KOPT-K1 (cell line): ENCODE data around the gene RASA3.
"Not testable (repeated sequence)": the region's sequence is repeated elsewhere in the genome, so short reads cannot be mapped to it uniquely, and the experiment has no call there.

ENCODE experiments used
- H3K27ac ChIP-seq: fragments of 200-600 bp; sonication (generic); 2 replicates; pipeline ENCODE4 v1.5.1; 2016; ENCODE audit warnings: antibody characterized with exemption, mild to moderate bottlenecking, low read depth, low read length; ENCODE audit not compliant: poor library complexity, severe bottlenecking
- H3K36me3 ChIP-seq: fragments of 200-600 bp; sonication (generic); 2 replicates; pipeline ENCODE4 v1.5.1; 2017; ENCODE audit warnings: antibody characterized with exemption, mild to moderate bottlenecking, low read length, moderate library complexity; ENCODE audit not compliant: insufficient read depth
- H3K9me3 ChIP-seq: fragments of 200-600 bp; sonication (generic); 2 replicates; pipeline ENCODE4 v1.5.1; 2017; ENCODE audit warnings: antibody characterized with exemption, low read length, mild to moderate bottlenecking; ENCODE audit not compliant: insufficient read depth, poor library complexity, severe bottlenecking

The RASA3 gene

DNA sequence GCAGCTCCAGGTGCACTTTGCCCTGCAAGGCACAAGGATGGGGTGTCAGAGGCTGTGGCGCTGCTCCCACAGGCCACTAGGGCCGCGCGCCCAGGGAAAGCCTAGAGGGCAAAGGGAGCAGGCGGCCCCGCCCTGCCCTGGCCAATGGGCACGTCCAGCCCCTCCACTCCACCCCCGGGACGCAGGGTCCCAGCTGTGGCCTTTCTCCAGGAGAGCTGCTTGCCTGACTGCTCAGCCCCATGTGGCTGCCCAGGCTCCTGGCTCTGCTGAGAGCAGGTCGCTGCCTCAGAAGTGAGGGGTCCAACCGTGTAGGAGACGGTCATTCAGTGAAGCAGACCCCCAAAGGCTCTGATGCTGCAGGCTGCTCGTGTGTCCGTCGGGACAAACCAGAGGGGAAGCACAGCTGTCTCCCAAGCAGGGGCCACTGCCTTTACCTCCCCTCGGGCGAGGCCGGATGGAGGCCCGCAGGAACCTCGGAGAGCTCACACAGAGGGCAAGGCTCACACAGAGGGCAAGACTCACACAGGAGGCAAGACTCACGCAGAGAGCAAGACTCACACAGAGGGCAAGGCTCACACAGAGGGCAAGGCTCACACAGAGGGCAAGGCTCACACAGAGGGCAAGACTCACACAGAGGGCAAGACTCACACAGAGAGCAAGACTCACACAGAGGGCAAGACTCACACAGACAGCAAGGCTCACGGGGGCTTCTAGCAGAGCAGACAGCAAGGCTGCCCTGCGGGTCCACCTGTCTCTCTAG, 102.4 kb downstream of the RASA3 start:
- H3K36me3 ChIP-seq: peaks cover 35% of the 10 kb centered on the region
- no peak overlapping the region for H3K27ac ChIP-seq
- peaks cover 3% of the 10 kb centered on the region for H3K9me3 ChIP-seq

DNA sequence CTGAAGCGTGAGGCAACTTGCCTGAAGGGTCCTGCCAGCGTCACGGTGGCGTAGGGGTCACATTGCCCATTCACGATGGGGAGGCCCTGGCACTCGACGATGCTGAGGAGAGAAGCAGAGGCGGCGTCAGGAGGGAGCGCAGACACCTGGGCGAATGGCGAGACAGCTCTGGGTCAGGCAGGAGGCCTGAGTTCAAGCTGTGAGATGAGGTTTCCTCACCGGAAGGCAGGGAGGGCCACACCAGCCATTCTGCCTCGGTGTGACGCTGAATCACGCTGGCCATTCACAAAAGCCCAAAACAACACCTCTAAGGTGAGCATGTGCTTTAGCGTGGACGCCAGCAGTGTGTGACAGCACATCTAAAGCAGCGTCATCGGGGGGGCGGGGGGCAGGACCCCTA, 104.6 kb downstream of the RASA3 start:
- H3K9me3 ChIP-seq: peaks cover 3% of the 10 kb centered on the region
- H3K27ac ChIP-seq: no peak overlapping the region
- peaks cover 57% of the 10 kb centered on the region for H3K36me3 ChIP-seq

DNA sequence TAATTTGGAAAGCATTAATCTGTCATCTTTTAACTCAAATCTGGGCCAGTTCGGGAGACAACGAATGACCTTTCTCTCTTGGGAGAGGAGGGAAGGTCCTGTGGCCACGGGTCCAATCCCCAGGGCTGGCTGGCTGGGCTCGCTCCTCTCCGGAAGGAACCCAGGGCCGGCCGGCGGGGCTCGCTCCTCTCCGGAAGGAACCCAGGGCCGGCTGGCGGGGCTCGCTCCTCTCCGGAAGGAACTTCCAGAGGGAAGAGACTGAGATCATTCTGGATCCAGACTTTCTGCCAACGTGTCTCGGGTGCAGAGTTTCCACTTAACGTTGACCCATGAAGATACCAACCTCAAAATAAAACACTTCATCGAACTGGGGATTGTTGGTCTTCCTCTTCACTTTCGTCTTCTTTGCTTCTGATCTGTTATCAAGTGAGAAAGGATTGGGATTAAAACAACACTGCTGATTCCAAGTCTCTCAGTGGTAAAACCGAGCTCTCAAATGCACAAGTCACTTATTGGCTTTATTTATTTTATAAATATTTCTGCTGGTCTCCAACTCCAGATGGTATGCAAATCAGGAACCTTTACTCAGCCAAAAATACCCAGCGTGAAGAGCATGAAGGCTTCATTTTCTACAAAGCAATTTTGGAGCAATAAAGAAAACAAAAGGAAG, 105.2 kb downstream of the RASA3 start:
- H3K36me3 ChIP-seq: peaks cover 59% of the 10 kb centered on the region
- H3K27ac ChIP-seq: no peak overlapping the region
- H3K9me3 ChIP-seq: peaks cover 3% of the 10 kb centered on the region

DNA sequence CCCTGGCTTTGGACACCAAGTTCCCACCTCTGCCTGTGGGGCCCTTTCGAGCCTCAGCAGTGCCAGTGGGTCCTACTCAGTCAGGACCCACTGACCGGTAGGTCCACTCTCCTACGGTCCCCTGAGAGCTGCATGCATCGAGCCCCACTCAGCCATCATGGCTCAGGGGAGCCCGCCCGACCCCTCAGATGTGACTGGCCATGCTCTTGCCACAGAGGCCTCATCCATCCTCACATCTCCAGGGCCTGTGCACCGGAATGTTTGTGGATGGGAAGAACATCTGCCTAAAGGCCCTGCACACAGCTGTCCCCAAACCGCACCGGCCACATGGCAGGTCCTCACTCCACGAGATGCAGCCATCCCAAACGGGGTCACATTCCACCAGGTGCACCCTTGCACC, 105.9 kb downstream of the RASA3 start:
- H3K27ac ChIP-seq: no peak overlapping the region
- peaks cover 56% of the 10 kb centered on the region for H3K36me3 ChIP-seq
- H3K9me3 ChIP-seq: peaks cover 3% of the 10 kb centered on the region

DNA sequence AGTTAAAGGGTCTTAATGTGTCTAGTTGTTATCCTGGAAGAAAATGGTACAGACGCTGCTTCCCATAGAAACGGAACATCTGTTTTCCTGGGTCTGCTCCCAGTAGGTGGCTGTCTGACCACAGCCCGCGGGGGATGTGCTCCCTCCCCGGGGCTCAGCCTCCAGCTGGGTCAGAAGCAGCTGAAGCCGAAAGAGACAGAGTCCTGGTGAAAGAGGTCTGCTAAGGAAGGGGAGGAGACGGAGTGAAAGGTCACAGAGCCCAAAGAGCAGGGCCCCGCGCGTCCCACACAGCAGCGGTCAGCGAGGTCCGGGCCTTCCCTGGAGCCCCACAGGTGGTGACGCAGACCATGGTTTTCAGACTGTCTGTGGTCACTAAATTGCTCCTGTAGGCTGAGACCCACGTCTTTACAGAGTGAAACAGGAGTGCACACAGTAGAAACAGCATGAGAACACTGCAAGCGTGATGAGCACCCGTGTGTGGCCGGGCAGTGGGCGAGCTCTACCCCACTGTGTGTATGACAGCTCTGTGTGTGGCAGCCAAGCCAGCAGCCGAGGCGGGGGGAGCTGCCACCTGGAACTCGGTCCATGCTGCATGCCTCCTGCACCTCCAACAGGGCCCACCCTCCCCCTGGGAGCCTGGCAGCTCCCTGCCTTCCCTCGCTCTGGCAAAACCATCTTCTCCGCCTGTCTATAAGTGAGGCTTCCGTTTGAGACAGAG, 106.5 kb downstream of the RASA3 start:
- Histone ChIP-seq H3K36me3 (peaks cover 53% of the 10 kb centered on the region), H3K27ac (no peak overlapping the region), H3K9me3 (no peaks in the 10 kb centered on the region)

DNA sequence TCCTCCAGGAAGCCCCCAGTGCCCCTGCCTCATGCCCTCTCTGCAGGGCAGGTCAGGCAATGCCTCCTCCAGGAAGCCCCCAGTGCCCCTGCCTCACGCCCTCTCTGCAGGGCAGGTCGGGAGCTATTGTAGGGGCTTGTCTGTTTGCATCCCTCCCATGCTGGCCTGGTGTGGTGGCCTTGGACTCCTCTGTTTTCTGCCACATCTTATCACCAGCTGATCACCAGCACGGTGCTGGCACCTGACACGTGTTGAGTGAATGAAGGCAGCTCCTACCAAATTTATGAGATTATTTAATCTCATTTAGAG, 107.1 kb downstream of the RASA3 start:
- H3K27ac ChIP-seq: no peak overlapping the region

DNA sequence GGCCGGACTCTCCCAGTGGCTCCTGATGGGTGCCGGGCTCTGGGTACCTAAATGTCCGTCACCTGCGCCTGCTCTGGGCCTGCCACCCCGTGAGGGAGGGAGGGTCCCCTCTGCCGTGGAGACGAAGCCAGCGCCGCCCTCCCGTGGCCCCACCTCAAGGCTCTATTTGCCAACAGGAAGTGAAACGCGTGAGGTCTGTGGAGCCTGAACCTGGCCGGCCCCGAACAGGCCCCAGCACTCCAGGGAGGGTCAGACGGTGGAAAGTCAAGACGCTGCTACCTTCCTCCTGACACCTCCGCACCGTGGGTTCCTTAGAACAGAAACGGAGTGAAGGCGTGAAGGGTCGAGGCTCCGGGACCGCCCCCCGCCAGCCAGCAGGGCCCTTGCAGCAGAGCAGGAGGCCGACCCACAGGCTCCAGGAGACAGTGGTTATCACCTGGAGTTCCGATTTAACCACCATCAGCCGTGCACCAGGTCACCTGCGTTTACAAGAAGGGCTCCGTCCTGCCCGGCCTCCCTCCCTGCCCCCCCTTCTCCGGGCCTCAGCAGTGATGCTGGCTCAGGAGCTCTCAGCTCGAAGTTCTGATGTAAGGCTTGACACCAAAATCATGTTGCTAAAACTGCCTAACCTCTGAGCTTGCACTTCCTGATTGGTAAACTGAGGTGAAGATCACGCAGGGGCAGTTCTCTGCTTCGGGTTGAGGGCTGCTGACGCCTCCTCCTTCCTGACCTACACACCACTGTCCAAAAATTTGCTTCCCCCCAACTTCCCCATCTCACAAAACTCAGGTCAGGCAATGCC, 107.6 kb downstream of the RASA3 start:
- Histone ChIP-seq H3K9me3 (no peaks in the 10 kb centered on the region), H3K36me3 (peaks cover 60% of the 10 kb centered on the region), H3K27ac (no peak overlapping the region)

More for the DNA sequence above, 107.1 kb downstream of the RASA3 start:
- Histone ChIP-seq H3K9me3 (no peaks in the 10 kb centered on the region), H3K36me3 (peaks cover 56% of the 10 kb centered on the region)

DNA sequence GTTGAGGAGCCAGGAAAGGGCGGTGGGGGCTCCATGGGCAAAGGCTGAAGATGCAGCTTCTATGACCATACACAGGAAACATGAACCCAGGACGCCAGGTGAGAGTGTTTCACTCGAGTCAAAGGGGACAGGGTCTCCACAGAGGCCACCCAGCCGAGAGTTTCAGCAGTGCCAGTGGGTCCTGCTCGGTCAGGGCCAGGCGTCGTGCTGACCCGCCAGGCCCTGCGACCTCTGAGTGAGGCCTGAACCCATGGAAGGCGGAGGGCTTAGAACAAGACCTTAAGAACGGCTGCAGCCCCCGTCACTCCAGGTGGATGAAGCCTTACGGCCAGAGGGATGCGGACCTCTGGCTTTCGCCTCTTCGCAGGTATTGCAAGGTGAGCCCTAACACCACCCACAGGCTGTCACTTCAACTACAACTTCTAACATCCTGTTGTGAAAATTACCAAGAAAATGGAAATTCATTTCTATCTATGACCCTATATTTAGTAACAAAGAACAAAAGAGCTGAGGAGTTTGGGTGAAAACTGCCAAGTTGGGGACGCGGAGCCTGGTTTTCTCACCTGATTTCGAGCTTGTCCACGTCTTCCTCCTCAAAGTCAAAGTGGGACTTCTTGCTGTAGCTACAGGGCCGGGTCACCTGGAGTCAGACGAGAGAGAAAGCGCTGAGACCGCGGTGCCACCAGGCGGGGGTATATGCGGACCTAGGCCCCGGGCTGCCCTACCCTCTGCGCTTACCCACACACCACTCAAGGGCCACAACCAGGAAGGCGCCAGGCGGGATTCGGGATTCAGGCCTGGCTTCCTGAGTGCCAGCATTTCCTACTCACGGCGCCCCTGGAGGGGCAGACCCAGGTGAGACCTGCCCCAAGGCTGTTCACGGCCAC, 108.5 kb downstream of the RASA3 start:
- Histone ChIP-seq H3K27ac (no peak overlapping the region), H3K36me3 (peaks cover 66% of the 10 kb centered on the region), H3K9me3 (no peaks in the 10 kb centered on the region)

DNA sequence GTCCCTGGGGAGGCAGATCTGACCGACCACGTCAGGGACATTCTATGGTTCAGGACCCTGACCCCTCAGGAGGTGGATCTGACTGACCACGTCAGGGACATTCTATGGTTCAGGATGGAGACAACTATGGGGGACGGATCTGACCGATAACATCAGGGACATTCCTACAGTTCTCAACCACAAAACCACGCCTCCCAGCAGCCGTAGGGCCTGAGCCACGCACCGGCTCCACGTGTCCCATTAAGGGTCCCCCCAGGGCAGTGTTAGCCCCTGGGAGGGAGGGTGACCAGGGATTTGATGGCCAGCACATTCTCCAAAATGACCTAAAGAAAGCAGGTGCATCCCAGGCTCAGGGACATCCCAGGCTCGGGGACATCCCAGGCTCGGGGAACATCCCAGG, 109.5 kb downstream of the RASA3 start:
- H3K36me3 ChIP-seq: peaks cover 76% of the 10 kb centered on the region

DNA sequence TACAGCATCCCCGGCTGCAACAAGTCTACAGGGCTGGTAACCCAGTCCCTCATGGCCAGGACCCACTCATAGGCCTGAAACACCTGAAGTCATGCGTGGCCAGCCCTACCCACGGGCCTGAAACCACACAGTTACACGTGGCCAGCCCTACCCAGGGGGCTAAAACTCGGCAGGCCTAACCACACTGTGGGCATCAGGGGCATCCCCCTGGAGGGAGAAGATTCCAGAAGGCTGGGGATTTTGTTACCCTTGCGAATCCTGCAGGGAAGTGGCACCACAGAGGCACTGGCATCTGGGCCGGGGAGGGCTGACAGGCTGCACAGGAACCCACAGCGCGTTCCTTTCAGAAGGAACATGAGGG, 110.1 kb downstream of the RASA3 start:
- H3K9me3 ChIP-seq: no peaks in the 10 kb centered on the region
- H3K27ac ChIP-seq: no peak overlapping the region
- peaks cover 82% of the 10 kb centered on the region for H3K36me3 ChIP-seq

More for the DNA sequence above, 109.5 kb downstream of the RASA3 start:
- no peaks in the 10 kb centered on the region for H3K9me3 ChIP-seq
- no peak overlapping the region for H3K27ac ChIP-seq

DNA sequence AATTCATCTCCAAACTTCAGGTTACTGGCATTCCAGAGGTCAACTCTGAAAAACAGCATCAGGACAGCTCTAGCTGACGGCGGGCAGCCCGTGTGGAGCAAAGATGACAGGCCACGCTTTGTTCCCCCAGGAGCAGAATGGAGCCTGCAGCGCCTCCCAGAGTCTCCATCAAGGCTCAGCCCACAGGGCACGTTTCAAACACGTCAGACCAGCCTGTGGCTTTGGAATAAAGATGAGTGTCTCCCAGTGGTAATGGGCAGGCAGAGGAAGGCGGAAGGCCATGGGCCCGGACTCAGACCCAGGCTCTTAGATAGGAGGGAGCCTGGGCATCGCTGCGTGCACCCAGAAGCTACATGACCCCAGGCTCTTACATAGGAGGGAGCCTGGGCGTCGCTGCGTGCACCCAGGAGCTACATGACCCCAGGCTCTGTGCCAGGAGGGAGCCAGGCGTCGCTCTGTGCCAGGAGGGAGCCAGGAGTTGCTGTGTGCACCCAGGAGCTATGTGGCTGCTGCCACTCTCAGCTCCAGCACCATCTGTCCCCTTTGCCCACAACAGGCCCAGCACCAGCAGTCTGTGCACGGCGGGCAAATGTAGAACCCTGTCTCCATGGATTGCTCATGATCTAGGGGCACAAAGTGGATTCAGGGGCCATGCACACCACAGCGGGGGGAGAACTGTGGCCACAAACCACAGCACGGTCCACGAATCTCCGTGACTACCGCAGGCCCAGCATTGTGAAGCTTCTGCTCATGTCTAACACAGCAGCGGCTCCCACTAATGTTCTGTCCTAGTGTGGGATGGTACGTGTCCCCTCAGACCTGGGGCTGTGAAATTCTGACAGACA, 110.7 kb downstream of the RASA3 start:
- H3K27ac ChIP-seq: no peak overlapping the region
- H3K9me3 ChIP-seq: no peaks in the 10 kb centered on the region
- peaks cover 82% of the 10 kb centered on the region for H3K36me3 ChIP-seq

DNA sequence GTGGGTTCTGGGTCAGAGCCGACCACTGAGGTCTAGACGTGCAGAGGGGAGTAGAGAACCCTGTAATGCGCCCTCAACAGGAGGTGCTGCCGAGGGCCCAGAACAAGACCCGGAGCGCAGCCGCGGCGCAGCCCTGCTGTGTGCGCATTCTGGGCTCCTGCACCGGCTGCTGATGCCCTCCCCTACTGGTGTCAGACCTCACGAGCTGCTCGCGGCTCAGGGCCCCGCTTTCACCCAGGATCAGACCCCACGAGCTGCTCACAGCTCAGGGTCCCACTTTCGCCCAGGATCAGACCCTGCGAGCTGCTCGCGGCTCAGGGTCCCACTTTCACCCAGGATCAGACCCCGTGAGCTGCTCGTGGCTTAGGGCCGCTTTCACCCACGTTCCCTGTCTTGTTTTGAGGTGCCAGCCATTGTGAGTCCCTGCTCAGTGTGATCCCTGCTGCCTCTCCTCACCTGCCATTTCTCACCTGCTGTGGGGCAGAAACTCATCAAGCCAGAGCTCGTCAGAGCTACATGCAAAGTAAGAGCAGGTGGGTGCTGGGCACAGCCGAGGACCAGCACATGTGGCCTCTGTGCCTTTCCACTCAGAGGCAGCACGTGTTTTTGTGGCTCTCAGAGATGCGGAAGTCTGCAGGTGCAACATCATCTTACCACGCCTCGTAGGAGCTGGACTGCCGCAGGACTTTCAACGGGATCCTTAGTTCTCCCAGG, 111.5 kb downstream of the RASA3 start:
- no peak overlapping the region for H3K27ac ChIP-seq

DNA sequence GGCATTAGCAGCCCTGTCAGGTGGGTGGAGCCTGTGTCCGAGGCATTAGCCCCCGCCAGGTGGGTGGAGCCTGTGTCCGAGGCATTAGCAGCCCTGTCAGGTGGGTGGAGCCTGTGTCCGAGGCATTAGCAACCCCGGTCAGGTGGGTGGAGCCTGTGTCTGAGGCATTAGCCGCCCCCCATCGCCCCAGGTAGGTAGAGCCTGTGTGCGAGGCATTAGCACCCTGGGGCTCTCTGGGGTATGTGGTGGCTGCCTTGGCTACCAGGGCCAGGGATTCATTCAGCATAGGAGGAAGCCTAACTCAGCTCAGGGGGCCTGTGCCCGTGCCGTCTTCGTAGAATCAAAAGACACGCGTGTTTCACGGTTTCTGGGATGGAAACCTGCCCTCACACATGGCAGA, 112.3 kb downstream of the RASA3 start:
- not testable (repeated sequence) for H3K27ac ChIP-seq
- peaks cover 82% of the 10 kb centered on the region for H3K36me3 ChIP-seq

More for the DNA sequence above, 111.5 kb downstream of the RASA3 start:
- Histone ChIP-seq H3K9me3 (no peaks in the 10 kb centered on the region), H3K36me3 (peaks cover 82% of the 10 kb centered on the region)

More for the DNA sequence above, 112.3 kb downstream of the RASA3 start:
- not testable (repeated sequence) for H3K9me3 ChIP-seq
